HG03280 (cell line): ENCODE results near the gene RASGRF1.

Source experiments
- ATAC-seq: cut with Tn5 transposase; IDR thresholded peaks from one replicate; pipeline ENCODE4 v1.9.1; 2021; ENCODE audit warnings: mild to moderate bottlenecking, moderate library complexity; ENCODE audit not compliant: unreplicated experiment

Gene RASGRF1

GRCh38 chr15:78992416-78993256 is 97.9 kb downstream of the RASGRF1 start:
- ATAC-seq, result no peak

- ATAC-seq, result no peak
These were observed 98.7 kb downstream of the RASGRF1 start for GRCh38 chr15:78991879-78992278.

- no peak for ATAC-seq
These were observed 99.1 kb downstream of the RASGRF1 start for GRCh38 chr15:78991476-78991875.

- ATAC-seq, result no peak
These were observed 100.3 kb downstream of the RASGRF1 start for GRCh38 chr15:78990278-78990677.

GRCh38 chr15:78989701-78990240 is 100.8 kb downstream of the RASGRF1 start:
- ATAC-seq, result no peak

GRCh38 chr15:78988361-78988911 is 102.1 kb downstream of the RASGRF1 start:
- no peak for ATAC-seq

GRCh38 chr15:78987556-78988360 is 102.8 kb downstream of the RASGRF1 start:
- ATAC-seq, result no peak

GRCh38 chr15:78985859-78986475 is 104.6 kb downstream of the RASGRF1 start:
- no peak for ATAC-seq

GRCh38 chr15:78984041-78984440 is 106.5 kb downstream of the RASGRF1 start:
- no peak for ATAC-seq

- ATAC-seq, result no peak
These were observed 107.2 kb downstream of the RASGRF1 start for GRCh38 chr15:78983146-78983918.

GRCh38 chr15:78982736-78983135 is 107.8 kb downstream of the RASGRF1 start:
- no peak for ATAC-seq

GRCh38 chr15:78981532-78982313 is 108.9 kb downstream of the RASGRF1 start:
- ATAC-seq, result no peak

GRCh38 chr15:78979456-78980320 is 110.9 kb downstream of the RASGRF1 start:
- ATAC-seq, result no peak

- ATAC-seq, result no peak
These were observed 111.9 kb downstream of the RASGRF1 start for GRCh38 chr15:78978601-78979179.

- peak; percentile 29 for ATAC-seq
These were observed 112.8 kb downstream of the RASGRF1 start for GRCh38 chr15:78977591-78978347.

GRCh38 chr15:78977091-78977571 is 113.4 kb downstream of the RASGRF1 start:
- peak; percentile 53 for ATAC-seq

- peak; percentile 12 for ATAC-seq
These were observed 113.9 kb downstream of the RASGRF1 start for GRCh38 chr15:78976691-78977090.
